GM10248 (cell line): ENCODE results near the gene VPS36.
A peak's percentile ranks its signal among the peaks of the same experiment; 100 is the strongest.
"Not testable (repeated sequence)": the region's sequence is repeated elsewhere in the genome, so short reads cannot be mapped to it uniquely, and the experiment has no call there.

Experiments used
- CTCF ChIA-PET: fragments of 300-600 bp; sonication (Branson Sonifier 250); formaldehyde crosslinking; extraction: SDS; loops from one replicate; lab custom pipeline; 2021; ENCODE audit warnings: antibody characterized with exemption; lab: Yijun Ruan, JAX
- POLR2A ChIA-PET: fragments of 350-650 bp; sonication (Branson Sonifier 250); formaldehyde crosslinking; extraction: SDS; loops from one replicate; lab custom pipeline; 2020; ENCODE audit warnings: antibody characterized with exemption; lab: Yijun Ruan, JAX
- DNase-seq: peaks from one replicate; pipeline ENCODE4 v3.0.0; 2012; ENCODE audit errors: extremely low spot score
- CTCF ChIP-seq: IDR thresholded peaks from 2 replicates; pipeline ENCODE4 v1.5.1; 2012; ENCODE audit warnings: mild to moderate bottlenecking, low read depth; ENCODE audit errors: extremely low read depth, missing control alignments, control extremely low read depth

The VPS36 gene

DNA sequence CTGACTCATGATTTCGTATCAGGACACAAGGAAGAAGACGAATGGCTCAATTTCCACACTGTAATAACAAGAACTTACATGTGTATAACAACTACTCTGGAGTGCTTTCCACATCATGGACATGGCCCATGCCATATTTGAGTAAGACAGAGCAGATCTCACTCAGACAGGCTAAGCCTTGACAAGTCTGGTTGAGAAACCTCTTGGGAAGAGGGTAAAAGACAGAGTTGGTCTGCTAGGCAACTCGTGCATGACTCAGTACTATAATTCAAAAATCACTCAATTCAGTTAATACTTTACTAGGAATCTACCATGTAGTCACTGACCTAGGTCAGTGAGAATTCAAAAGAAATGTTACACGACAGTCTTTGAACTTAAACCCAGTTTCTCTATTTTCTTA, 38.8 kb downstream of the VPS36 start:
- POLR2A ChIA-PET: no interaction called here
- no peak for TF ChIP-seq CTCF
- CTCF ChIA-PET: interaction anchor here (2.6 kb wide), 1 partner anchor 38 kb away, joined by 13 read pairs; the partner anchor contains the start of gene VPS36
- no peak for DNase-seq

DNA sequence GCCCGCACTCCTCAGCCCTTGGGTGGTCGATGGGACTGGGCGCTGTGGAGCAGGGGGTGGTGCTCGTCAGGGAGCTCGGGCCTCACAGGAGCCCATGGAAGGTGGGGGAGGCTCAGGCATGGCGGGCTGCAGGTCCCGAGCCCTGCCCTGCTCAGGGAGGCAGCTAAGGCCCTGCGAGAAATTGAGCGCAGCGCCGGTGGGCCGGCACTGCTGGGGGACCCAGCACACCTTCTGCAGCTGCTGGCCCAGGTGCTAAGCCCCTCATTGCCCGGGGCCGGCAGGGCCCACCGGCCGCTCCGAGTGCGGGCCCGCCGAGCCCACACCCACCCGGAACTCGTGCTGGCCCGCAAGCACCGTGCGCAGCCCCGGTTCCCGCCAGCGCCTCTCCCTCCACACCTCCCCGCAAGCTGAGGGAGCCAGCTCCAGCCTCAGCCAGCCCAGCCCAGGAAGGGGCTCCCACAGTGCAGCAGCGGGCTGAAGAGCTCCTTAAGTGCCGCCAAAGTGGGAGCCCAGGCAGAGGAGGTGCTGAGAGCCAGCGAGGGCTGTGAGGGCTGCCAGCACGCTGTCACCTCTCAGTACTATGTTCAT, 42.3 kb downstream of the VPS36 start:
- CTCF ChIA-PET, POLR2A ChIA-PET: not testable (repeated sequence)

DNA sequence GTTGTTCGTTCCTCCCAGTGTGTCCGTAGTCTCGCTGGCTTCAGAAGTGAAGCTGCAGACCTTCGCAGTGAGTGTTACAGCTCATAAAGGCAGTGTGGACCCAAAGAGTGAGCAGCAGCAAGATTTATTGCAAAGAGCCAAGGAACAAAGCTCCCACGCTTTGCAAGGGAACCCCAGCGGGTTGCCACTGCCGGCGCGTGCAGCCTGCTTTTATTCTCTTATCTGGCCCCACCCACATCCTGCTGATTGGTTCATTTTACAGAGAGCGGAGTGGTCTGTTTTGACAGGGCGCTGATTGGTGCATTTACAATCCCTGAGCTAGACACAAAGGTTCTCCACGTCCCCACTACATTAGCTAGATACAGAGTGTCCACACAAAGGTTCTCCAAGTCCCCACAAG, 43.0 kb downstream of the VPS36 start:
- DNase-seq, CTCF ChIA-PET, POLR2A ChIA-PET: not testable (repeated sequence)

More for the DNA sequence above, 42.3 kb downstream of the VPS36 start:
- not testable (repeated sequence) for DNase-seq

- TF ChIP-seq CTCF: no peak
- CTCF ChIA-PET: no interaction called here
Observed at GRCh38 chr13:52406629-52407028, 43.8 kb downstream of the VPS36 start.

GRCh38 chr13:52405767-52406494, 44.5 kb downstream of the VPS36 start, which contains the start of gene THSD1:
Gene THSD1 (minus strand): TSS chr13:52406172. CDS start chr13:52402600, 3,572 bp downstream.
- TF ChIP-seq CTCF: no peak
- CTCF ChIA-PET: interaction anchor here (1.3 to 1.6 kb wide), 2 partner anchors 10 to 44 kb away, joined by 5 to 6 read pairs; no protein-coding TSS in a partner anchor
- DNase-seq: peak; percentile 44
- POLR2A ChIA-PET: no interaction called here

More at GRCh38 chr13:52406629-52407028, 43.8 kb downstream of the VPS36 start:
- no peak for DNase-seq
- POLR2A ChIA-PET: no interaction called here

DNA sequence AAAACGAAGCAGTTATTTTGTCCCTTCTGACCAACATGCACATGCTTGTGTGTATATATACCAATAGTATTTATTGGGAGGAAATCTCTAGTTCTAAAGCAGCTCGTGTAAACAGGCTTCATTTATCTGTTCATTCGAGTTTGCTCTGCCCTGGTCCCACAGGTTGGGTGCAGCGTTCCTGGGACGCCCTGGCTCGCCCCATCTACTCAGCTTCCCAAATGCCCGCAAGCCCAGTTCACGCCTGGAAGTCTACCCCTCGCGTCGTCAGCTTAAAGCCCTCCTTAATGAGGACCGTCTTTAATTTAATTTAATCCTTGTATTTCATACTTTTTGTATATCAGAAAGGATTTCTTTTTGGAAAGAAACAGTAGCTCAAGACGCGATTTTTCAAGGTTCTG, 45.1 kb downstream of the VPS36 start:
- no peak for DNase-seq
- CTCF ChIA-PET: interaction anchor here (1.3 to 1.6 kb wide), 2 partner anchors 11 to 44 kb away, joined by 5 to 6 read pairs; no protein-coding TSS in a partner anchor
- TF ChIP-seq CTCF: no peak
- POLR2A ChIA-PET: no interaction called here

GRCh38 chr13:52399708-52400107, 50.7 kb downstream of the VPS36 start:
- ChIA-PET CTCF (interaction anchor here (1.6 kb wide), 1 partner anchor 51 kb away, joined by 5 read pairs; the partner anchor contains the start of gene VPS36), POLR2A (no interaction called here)
- DNase-seq: no peak
- no peak for TF ChIP-seq CTCF
